B cell (primary cell): ENCODE measurements around the gene ATG16L1. TPM values are rescaled to one million over a fixed set of nuclear protein-coding genes. Genes with fewer than 3 reads are reported as not detected.

Source experiments
- ATAC-seq: fragments of 200-7000 bp; cut with Tn5 transposase; one replicate; pipeline ENCODE4 v1.10.0; 2021; ENCODE audit warnings: low read depth, mild to moderate bottlenecking, moderate number of reproducible peaks, moderate library complexity
- CTCF ChIA-PET: fragments of 350-600 bp; sonication (Branson Sonifier 250); formaldehyde crosslinking; loops from one replicate; lab custom pipeline; 2021; ENCODE audit warnings: antibody characterized with exemption, inconsistent platforms; lab: Charles Lee
- POLR2A ChIA-PET: fragments of 350-600 bp; sonication (Branson Sonifier 250); formaldehyde crosslinking; loops from one replicate; lab custom pipeline; 2021; ENCODE audit warnings: antibody characterized with exemption; lab: Charles Lee
- DNase-seq: peaks from one replicate; pipeline ENCODE4 v3.0.0; 2013
- H2AFZ ChIP-seq: 2 replicates; pipeline ENCODE4 v1.6.1; 2012; ENCODE audit warnings: mild to moderate bottlenecking, low read depth, low read length; ENCODE audit not compliant: insufficient read depth, poor library complexity, severe bottlenecking
- H3K27ac ChIP-seq, 2 donors: 1 replicate in 1 of 2; 2 replicates in 1 of 2; pipeline ENCODE4 v1.5.1; 2012 to 2013; ENCODE audit warnings: low read length in 2 of 2, mild to moderate bottlenecking in 2 of 2, moderate library complexity in 1 of 2
- H3K27me3 ChIP-seq, 4 experiments: fragments of 200-600 bp in 1 of 4; sonication (generic) in 1 of 4; replicated peaks in 1 of 4; 1 replicate in 2 of 4; 2 replicates in 2 of 4; pipeline versions ENCODE4 v1.6.1 to v1.7.0; 2013 to 2016; ENCODE audit warnings: low read length in 3 of 4, mild to moderate bottlenecking in 2 of 4, mixed read lengths in 1 of 4, moderate library complexity in 1 of 4; ENCODE audit not compliant: insufficient read depth in 4 of 4, control insufficient read depth in 3 of 4; ENCODE audit errors: control extremely low read depth in 1 of 4
- H3K36me3 ChIP-seq, 2 experiments: replicated peaks in 1 of 2; 1 replicate in 1 of 2; 2 replicates in 1 of 2; pipeline versions ENCODE4 v1.6.1 to v1.7.1; 2013; ENCODE audit warnings: low read length in 1 of 2; ENCODE audit not compliant: insufficient read depth in 2 of 2, control insufficient read depth in 1 of 2; ENCODE audit errors: control extremely low read depth in 1 of 2, extremely low read depth in 1 of 2
- H3K4me1 ChIP-seq, 2 donors: fragments of 200-600 bp in 1 of 2; sonication (generic) in 1 of 2; 1 replicate in 1 of 2; 2 replicates in 1 of 2; pipeline versions ENCODE4 v1.5.1 to v1.6.1; 2013 to 2017; ENCODE audit warnings: low read length in 2 of 2; ENCODE audit not compliant: control insufficient read depth in 2 of 2, insufficient read depth in 2 of 2
- H3K4me2 ChIP-seq: replicated peaks from 2 replicates; pipeline ENCODE3; 2012; ENCODE audit warnings: mild to moderate bottlenecking, low read depth, low read length; ENCODE audit not compliant: poor library complexity, severe bottlenecking
- H3K4me3 ChIP-seq, 5 experiments: fragments of 200-600 bp in 1 of 5; sonication (generic) in 1 of 5; 1 replicate in 3 of 5; 2 replicates in 2 of 5; pipeline versions ENCODE4 v1.5.1 to v1.7.0; 2011 to 2016; ENCODE audit warnings: low read length in 4 of 5, mild to moderate bottlenecking in 4 of 5, low read depth in 2 of 5, control low read depth in 1 of 5, moderate library complexity in 1 of 5; ENCODE audit not compliant: insufficient read depth in 1 of 5; ENCODE audit errors: control extremely low read depth in 1 of 5, extremely low read depth in 1 of 5
- H3K79me2 ChIP-seq: fragments of 200-600 bp; sonication (generic); one replicate; pipeline ENCODE4 v1.6.0; 2016; ENCODE audit warnings: low read length; ENCODE audit not compliant: control insufficient read depth, insufficient read depth
- H3K9ac ChIP-seq: fragments of 200-600 bp; sonication (generic); 2 replicates; pipeline ENCODE4 v1.6.1; 2017; ENCODE audit warnings: mild to moderate bottlenecking, low read length, moderate library complexity
- H3K9me3 ChIP-seq, 3 donors: one replicate each; pipeline versions ENCODE4 v1.6.1 to v1.7.1; 2013; ENCODE audit warnings: low read length in 2 of 3; ENCODE audit not compliant: control insufficient read depth in 2 of 3, insufficient read depth in 1 of 3; ENCODE audit errors: control extremely low read depth in 1 of 3
- H4K20me1 ChIP-seq: 2 replicates; pipeline ENCODE4 v1.6.0; 2012; ENCODE audit warnings: mild to moderate bottlenecking, low read length; ENCODE audit not compliant: insufficient read depth, control insufficient read depth, poor library complexity, severe bottlenecking
- H3K27ac Mint-ChIP-seq: one replicate; pipeline ENCODE4 v1.8.0; 2021; ENCODE audit warnings: mixed read lengths
- H3K27me3 Mint-ChIP-seq: one replicate; pipeline ENCODE4 v1.8.0; 2021; ENCODE audit warnings: mixed read lengths
- H3K4me1 Mint-ChIP-seq: one replicate; pipeline ENCODE4 v1.8.0; 2021; ENCODE audit warnings: mixed read lengths
- H3K4me3 Mint-ChIP-seq: one replicate; pipeline ENCODE4 v1.8.0; 2021; ENCODE audit warnings: mixed read lengths
- H3K9me3 Mint-ChIP-seq: one replicate; pipeline ENCODE4 v1.8.0; 2022; ENCODE audit warnings: mixed read lengths; ENCODE audit not compliant: insufficient read depth
- EZH2 ChIP-seq: IDR thresholded peaks from 2 replicates; pipeline ENCODE4 v1.6.1; 2012; ENCODE audit warnings: borderline replicate concordance, low read depth, mild to moderate bottlenecking, moderate library complexity, low read length; ENCODE audit not compliant: insufficient read depth, poor library complexity, severe bottlenecking
- WGBS: methylation state at CpG from one replicate; pipeline ENCODE4 v1.1.5; 2013; ENCODE audit warnings: missing lambda C conversion rate; ENCODE audit not compliant: insufficient coverage; 5-methylcytosine and 5-hydroxymethylcytosine counted together
- intact Hi-C: fragments of 100-400 bp; cut with micrococcal nuclease; formaldehyde crosslinking; loops from one replicate; pipeline ENCODE4 v1.10.0; 2022
- polyA plus RNA-seq: library from polyadenylated mRNA; depleted of rRNA; stranded (reverse); fragments of >200 nt; gene quantifications from 2 replicates; pipeline ENCODE4 v1.2.3, GENCODE V29; 2012
- total RNA-seq, 2 donors: library from RNA; stranded (reverse); fragments of 120-200 nt in 1 of 2; gene quantifications; 1 replicate in 1 of 2; 2 replicates in 1 of 2; pipeline versions ENCODE4 v1.2.3 to v1.2.4, GENCODE V29; 2013 to 2022
- TF ChIP-seq, protein P1 (sequence below): fragments of 200-600 bp; IDR thresholded peaks from one replicate; pipeline ENCODE4 v1.8.0; 2022; ENCODE audit warnings: antibody characterized with exemption, mild to moderate bottlenecking

Gene ATG16L1
- total and polyA plus RNA-seq, 2 donors (not counting 1 experiment from before 2014, with no cell fraction given) = 25.7 to 69.9 TPM

DNA sequence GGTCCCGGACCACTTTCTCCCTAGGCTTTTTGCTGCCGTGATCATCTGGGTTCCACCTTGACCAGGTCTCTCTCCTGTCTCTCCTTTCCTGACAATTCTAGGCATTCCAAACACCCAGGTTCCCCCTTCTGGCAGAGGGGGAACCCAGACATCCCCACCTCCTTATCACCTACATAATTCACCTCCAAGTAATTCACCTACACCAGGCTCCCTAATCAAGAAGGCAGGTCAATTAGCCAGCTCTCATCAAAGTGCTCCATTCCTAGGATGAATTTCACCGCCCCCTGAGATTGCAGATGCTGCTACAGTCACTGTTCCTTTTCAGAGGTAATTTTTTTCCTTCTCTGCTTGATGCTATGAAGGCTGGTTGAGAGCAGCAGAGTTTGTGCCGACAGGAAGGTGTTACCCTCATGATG lies 42.3 kb upstream of the ATG16L1 start:
- Mint-ChIP-seq H3K27me3 (no peaks in the 10 kb centered on the region), H3K4me3 (no peak overlapping the region), H3K4me1 (peaks cover 16% of the 10 kb centered on the region), H3K9me3 (no peaks in the 10 kb centered on the region), H3K27ac (peak overlapping the region; percentile 20)
- H3K9me3 ChIP-seq = no peaks in the 10 kb centered on the region
- TF ChIP-seq EZH2 = no peak
- TF ChIP-seq, protein P1, sequence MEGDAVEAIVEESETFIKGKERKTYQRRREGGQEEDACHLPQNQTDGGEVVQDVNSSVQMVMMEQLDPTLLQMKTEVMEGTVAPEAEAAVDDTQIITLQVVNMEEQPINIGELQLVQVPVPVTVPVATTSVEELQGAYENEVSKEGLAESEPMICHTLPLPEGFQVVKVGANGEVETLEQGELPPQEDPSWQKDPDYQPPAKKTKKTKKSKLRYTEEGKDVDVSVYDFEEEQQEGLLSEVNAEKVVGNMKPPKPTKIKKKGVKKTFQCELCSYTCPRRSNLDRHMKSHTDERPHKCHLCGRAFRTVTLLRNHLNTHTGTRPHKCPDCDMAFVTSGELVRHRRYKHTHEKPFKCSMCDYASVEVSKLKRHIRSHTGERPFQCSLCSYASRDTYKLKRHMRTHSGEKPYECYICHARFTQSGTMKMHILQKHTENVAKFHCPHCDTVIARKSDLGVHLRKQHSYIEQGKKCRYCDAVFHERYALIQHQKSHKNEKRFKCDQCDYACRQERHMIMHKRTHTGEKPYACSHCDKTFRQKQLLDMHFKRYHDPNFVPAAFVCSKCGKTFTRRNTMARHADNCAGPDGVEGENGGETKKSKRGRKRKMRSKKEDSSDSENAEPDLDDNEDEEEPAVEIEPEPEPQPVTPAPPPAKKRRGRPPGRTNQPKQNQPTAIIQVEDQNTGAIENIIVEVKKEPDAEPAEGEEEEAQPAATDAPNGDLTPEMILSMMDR = no peak
- H3K4me1 ChIP-seq = no peaks in the 10 kb centered on the region
- H3K4me2 ChIP-seq = no peak overlapping the region
- intact Hi-C loops = no loop called here
- ChIA-PET POLR2A (no interaction called here), CTCF (no interaction called here)
- no peak overlapping the region for H3K4me3 ChIP-seq
- no peak for DNase-seq
- no peak overlapping the region for H2AFZ ChIP-seq
- no peak for ATAC-seq
- H4K20me1 ChIP-seq = peaks cover 18% of the 10 kb centered on the region
- no peaks in the 10 kb centered on the region for H3K27me3 ChIP-seq
- no peak overlapping the region for H3K27ac ChIP-seq
- H3K9ac ChIP-seq = no peak overlapping the region
- peaks cover 7 to 55% of the 10 kb centered on the region in 2 experiments for H3K36me3 ChIP-seq
- peaks cover under 1% of the 10 kb centered on the region for H3K79me2 ChIP-seq
- 93% methylated on average over 3 of the region's 4 CpGs for WGBS

DNA sequence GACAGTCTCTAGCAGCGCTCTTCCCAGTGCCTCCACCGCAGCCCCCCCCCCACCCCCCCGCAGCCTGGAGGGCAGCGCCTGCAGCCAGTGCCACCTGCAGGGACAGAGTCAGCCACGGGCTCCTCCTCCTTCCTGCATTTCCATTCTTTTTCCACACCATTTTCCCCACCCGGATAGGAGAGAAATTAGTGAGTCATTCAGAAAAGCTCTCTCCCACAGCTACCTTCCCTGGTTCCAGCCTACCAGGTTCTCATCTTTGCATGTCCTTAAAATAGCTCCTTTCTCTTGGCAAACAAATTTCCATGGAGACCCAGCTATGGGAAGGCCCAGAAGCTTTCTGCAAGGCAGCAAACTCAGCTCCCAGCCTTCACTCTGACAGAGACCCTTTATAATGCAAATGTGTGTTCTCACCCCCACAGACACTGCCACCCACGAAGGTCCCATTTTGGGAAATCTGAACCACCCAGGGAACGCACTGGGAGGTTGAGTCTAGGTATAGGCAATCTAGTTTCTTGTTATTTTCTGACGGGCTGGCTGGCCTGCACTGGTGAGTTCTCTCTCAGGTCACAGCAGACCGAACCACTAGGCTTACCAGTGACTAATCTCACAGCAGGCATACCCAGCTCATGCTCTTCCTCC lies 41.8 kb upstream of the ATG16L1 start:
- ATAC-seq (no peak), DNase-seq (no peak)
- CTCF ChIA-PET = no interaction called here
- H3K4me2 ChIP-seq = no peak overlapping the region
- Mint-ChIP-seq H3K27me3 (no peaks in the 10 kb centered on the region), H3K9me3 (no peaks in the 10 kb centered on the region), H3K4me3 (no peak overlapping the region), H3K27ac (no peak overlapping the region), H3K4me1 (peaks cover 15% of the 10 kb centered on the region)
- no peak for TF ChIP-seq EZH2
- TF ChIP-seq, protein P1 = no peak
- 27% methylated on average over 5 of the region's 10 CpGs for WGBS
- peaks cover 7 to 50% of the 10 kb centered on the region in 2 experiments for H3K36me3 ChIP-seq
- H3K27me3 ChIP-seq = no peaks in the 10 kb centered on the region
- intact Hi-C loops = no loop called here
- H4K20me1 ChIP-seq = peaks cover 13% of the 10 kb centered on the region
- H3K9ac ChIP-seq = no peak overlapping the region
- H3K4me3 ChIP-seq = no peak overlapping the region
- no peak overlapping the region for H3K27ac ChIP-seq
- H3K4me1 ChIP-seq = no peaks in the 10 kb centered on the region
- H3K9me3 ChIP-seq = no peaks in the 10 kb centered on the region
- H3K79me2 ChIP-seq = no peaks in the 10 kb centered on the region
- POLR2A ChIA-PET = no interaction called here
- H2AFZ ChIP-seq = no peak overlapping the region
